ENCODE results near the gene CD8B.

Gene CD8B

DNA sequence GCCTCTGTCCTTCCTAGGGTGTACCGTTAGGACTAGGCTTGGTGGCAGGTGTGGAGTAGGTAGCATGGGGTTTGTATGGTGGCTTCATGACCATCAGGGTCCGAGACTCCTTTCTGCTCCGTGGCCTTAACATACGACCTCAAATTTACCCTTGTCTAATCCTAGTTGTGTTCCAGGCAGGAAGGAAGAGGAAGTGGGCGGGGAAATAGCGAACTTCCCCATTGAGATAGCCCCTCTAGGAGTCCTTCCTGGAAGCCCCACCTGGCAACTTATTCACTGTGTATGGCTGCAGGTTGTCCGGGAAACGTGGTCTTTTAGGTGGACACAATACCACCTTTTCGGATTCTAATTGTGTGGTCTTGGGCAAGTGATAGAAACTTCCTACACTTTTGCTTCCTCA is 80.3 kb downstream of the CD8B start:
- Histone ChIP-seq H3K27me3 (replicated peaks) (peaks cover 4% of the 10 kb centered on the region), H3K4me3 (ENCODE audit: low read depth, low read length) (no peak overlapping the region), H3K27ac (no peak overlapping the region), H3K36me3 (replicated peaks) (no peaks in the 10 kb centered on the region)
- TF ChIP-seq, protein P1, sequence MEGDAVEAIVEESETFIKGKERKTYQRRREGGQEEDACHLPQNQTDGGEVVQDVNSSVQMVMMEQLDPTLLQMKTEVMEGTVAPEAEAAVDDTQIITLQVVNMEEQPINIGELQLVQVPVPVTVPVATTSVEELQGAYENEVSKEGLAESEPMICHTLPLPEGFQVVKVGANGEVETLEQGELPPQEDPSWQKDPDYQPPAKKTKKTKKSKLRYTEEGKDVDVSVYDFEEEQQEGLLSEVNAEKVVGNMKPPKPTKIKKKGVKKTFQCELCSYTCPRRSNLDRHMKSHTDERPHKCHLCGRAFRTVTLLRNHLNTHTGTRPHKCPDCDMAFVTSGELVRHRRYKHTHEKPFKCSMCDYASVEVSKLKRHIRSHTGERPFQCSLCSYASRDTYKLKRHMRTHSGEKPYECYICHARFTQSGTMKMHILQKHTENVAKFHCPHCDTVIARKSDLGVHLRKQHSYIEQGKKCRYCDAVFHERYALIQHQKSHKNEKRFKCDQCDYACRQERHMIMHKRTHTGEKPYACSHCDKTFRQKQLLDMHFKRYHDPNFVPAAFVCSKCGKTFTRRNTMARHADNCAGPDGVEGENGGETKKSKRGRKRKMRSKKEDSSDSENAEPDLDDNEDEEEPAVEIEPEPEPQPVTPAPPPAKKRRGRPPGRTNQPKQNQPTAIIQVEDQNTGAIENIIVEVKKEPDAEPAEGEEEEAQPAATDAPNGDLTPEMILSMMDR (IDR thresholded peaks at IDR 0.05; ENCODE audit: low read depth, low read length, missing control alignments) = no peak
- no peak for DNase-seq
- in situ Hi-C loops (cut with HindIII; ENCODE audit: low pct_ligation_motif_present, low sequenced_read_pairs) = no loop called here

DNA sequence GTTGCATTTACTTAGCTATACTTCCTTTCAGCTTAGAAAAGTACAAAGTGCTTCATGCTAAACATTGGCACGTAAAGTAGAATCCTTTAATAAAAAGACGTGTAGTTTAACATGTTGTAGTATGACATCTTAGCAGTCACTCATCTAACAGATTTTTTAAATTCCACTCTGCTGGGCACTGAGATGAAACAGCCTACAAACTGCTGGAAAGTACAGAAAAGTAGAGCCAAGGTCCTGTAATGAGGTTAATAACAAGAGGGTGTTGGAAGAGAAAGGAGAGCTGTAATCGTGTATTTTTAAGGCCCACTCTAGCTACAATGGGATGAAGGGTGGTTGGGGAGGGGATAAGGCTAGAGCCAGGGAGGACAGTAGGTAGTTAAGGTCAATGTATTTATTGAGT is 81.7 kb downstream of the CD8B start:
- Histone ChIP-seq H3K36me3 (replicated peaks) (no peaks in the 10 kb centered on the region), H3K4me3 (ENCODE audit: low read depth, low read length) (no peak overlapping the region), H3K27ac (no peak overlapping the region), H3K27me3 (replicated peaks) (no peaks in the 10 kb centered on the region)
- in situ Hi-C loops (cut with HindIII; ENCODE audit: low pct_ligation_motif_present, low sequenced_read_pairs) = no loop called here
- no peak for DNase-seq
- TF ChIP-seq, protein P1 (IDR thresholded peaks at IDR 0.05; ENCODE audit: low read depth, low read length, missing control alignments) = no peak

DNA sequence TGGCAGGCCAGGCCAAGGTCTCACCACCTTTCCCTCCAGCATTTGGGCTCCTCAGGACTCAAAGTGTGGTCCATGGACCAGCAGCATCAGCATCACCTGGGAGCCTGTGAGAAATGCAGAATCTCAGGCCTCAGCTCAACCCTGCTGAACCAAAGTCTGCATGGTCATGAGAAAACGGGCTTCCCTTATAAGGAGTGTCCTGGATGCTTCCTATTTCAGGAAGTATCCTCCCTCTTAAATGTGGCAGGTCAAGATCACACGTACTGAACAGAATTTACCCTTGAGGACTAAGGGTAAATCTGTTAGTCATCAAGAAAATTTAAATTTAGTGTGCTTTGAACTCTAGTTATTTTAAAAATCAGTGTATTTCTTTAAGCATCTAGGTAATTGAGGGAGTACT is 82.7 kb downstream of the CD8B start:
- Histone ChIP-seq H3K27ac (no peak overlapping the region), H3K4me3 (ENCODE audit: low read depth, low read length) (no peak overlapping the region), H3K27me3 (replicated peaks) (no peaks in the 10 kb centered on the region), H3K36me3 (replicated peaks) (no peaks in the 10 kb centered on the region)
- TF ChIP-seq, protein P1 (IDR thresholded peaks at IDR 0.05; ENCODE audit: low read depth, low read length, missing control alignments) = no peak
- in situ Hi-C loops (cut with HindIII; ENCODE audit: low pct_ligation_motif_present, low sequenced_read_pairs) = no loop called here
- no peak for DNase-seq

DNA sequence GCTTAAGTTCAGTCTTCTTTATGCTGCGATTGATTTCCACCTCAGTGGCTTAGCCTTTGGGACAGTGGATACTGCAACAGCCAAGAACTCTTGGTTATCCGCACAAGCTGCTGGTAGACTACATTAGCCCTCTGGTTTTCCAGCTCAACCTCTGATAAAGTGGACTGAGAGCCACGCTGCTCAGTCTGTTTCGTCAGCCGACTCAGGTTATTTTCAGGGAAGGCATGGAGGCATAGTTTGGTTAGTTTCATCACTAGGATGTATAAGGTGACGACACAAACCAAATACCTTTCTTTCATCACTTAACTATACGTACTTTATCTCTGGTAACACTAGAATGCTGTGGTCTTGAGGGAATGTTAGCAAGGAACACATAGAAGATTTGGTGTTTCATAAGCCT is 85.2 kb downstream of the CD8B start:
- H3K36me3 ChIP-seq (replicated peaks) = no peaks in the 10 kb centered on the region
- in situ Hi-C loops (cut with HindIII; ENCODE audit: low pct_ligation_motif_present, low sequenced_read_pairs) = no loop called here
- H3K4me3 ChIP-seq (ENCODE audit: low read depth, low read length) = no peak overlapping the region
- no peak for DNase-seq
- H3K27ac ChIP-seq = no peak overlapping the region
- no peaks in the 10 kb centered on the region for H3K27me3 ChIP-seq (replicated peaks)
- TF ChIP-seq, protein P1 (IDR thresholded peaks at IDR 0.05; ENCODE audit: low read depth, low read length, missing control alignments) = no peak

DNA sequence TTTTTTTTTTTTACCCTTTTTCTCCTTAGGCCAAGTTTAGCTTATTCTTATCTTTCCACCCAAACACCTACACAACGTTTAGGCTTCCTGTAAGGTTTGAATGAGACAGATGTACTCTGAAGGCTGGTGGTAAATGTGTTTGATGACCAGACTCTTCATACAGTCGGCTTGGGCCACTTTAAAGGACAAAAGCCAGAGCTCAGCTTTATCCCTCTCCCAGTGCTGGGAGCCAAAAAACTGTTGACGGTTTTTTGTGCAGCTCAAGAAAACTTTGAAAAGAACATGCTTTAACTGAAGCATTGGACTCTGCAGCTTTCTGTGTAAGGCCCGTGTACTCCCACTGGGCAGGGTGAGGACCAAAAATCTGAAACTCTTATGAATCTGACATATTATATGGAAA is 86.3 kb downstream of the CD8B start:
- no peaks in the 10 kb centered on the region for H3K27me3 ChIP-seq (replicated peaks)
- TF ChIP-seq, protein P1 (IDR thresholded peaks at IDR 0.05; ENCODE audit: low read depth, low read length, missing control alignments) = no peak
- H3K27ac ChIP-seq = no peak overlapping the region
- peaks cover 6% of the 10 kb centered on the region for H3K36me3 ChIP-seq (replicated peaks)
- no peak overlapping the region for H3K4me3 ChIP-seq (ENCODE audit: low read depth, low read length)
- in situ Hi-C loops (cut with HindIII; ENCODE audit: low pct_ligation_motif_present, low sequenced_read_pairs) = no loop called here
- no peak for DNase-seq

DNA sequence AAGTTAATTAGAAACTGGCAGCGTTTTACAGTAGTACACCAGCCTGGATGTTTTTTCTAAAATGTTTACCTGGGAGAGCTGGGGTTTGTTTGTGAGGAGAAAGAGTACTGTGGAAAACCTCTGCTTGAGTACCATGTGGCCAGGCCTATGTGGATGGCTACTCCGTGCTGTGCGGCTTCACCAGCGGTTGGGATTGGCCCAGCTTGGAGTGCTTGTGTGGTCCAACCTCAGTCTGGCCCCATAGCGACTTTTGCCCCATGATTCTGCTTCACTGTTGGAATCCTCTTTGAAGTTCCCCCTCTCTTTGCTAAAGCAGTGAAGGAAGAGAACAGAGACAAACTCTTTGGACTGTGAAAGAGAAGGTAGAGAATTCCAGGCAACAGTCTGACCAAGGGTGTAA is 86.8 kb downstream of the CD8B start:
- in situ Hi-C loops (cut with HindIII; ENCODE audit: low pct_ligation_motif_present, low sequenced_read_pairs) = no loop called here
- TF ChIP-seq, protein P1 (IDR thresholded peaks at IDR 0.05; ENCODE audit: low read depth, low read length, missing control alignments) = no peak
- Histone ChIP-seq H3K27me3 (replicated peaks) (no peaks in the 10 kb centered on the region), H3K36me3 (replicated peaks) (peaks cover 8% of the 10 kb centered on the region), H3K27ac (no peak overlapping the region), H3K4me3 (ENCODE audit: low read depth, low read length) (no peak overlapping the region)
- DNase-seq = no peak

All from brain microvascular endothelial cell (primary cell).